HFF-Myc (cell line): ENCODE data around the gene USP49.

Experiments used
- DNase-seq: peaks from one replicate; pipeline ENCODE4 v3.0.0-alpha.2; 2011; ENCODE audit warnings: low read depth; ENCODE audit errors: extremely low read depth
- H3K4me3 ChIP-seq: replicated peaks from 2 replicates; pipeline ENCODE4 v1.5.1; 2011; ENCODE audit warnings: low read depth, mild to moderate bottlenecking, control low read depth, low read length
- CTCF ChIP-seq: IDR thresholded peaks from 2 replicates; pipeline ENCODE4 v1.5.1; 2012; ENCODE audit warnings: mild to moderate bottlenecking, low read depth, low read length, control low read depth; ENCODE audit errors: missing control alignments

Gene USP49

GRCh38 chr6:41783106-41783780 is 111.9 kb downstream of the USP49 start:
- no peak for DNase-seq
- H3K4me3 ChIP-seq = no peak overlapping the region
- no peak for TF ChIP-seq CTCF

GRCh38 chr6:41781366-41781730 is 113.8 kb downstream of the USP49 start:
- peak overlapping the region; percentile 57; the same call in 1 of the 2 replicates for H3K4me3 ChIP-seq
- TF ChIP-seq CTCF = no peak
- DNase-seq = no peak

- no peak for TF ChIP-seq CTCF
- DNase-seq = no peak
- H3K4me3 ChIP-seq = peak within 1 kb of the TSS; percentile 57
Measured at GRCh38 chr6:41780551-41781365, 114.4 kb downstream of the USP49 start, which contains the start of gene PRICKLE4. Gene PRICKLE4, plus strand, starts transcription at chr6:41780782. Its CDS starts 2,692 bp downstream, at chr6:41783474.

- H3K4me3 ChIP-seq = peak within 1 kb of the TSS; percentile 57
- TF ChIP-seq CTCF = peak; percentile 90
- peak; percentile 75 for DNase-seq
Measured at GRCh38 chr6:41779788-41780550, 115.2 kb downstream of the USP49 start, which contains the start of gene FRS3. Gene FRS3, minus strand, starts transcription at chr6:41779900. Its CDS starts 2,913 bp downstream, at chr6:41776987.

- no peak for TF ChIP-seq CTCF
- DNase-seq = no peak
Measured at GRCh38 chr6:41779336-41779735, 115.8 kb downstream of the USP49 start.

GRCh38 chr6:41778895-41779294 is 116.3 kb downstream of the USP49 start:
- H3K4me3 ChIP-seq = peak overlapping the region; percentile 57
- TF ChIP-seq CTCF = no peak
- no peak for DNase-seq

More at GRCh38 chr6:41779336-41779735, 115.8 kb downstream of the USP49 start:
- peak overlapping the region; percentile 57 for H3K4me3 ChIP-seq
